Activated CD4-positive, alpha-beta T cell treated with anti-CD3 and anti-CD28 coated beads, Interleukin-2, amount 10 ng/mL, durations not matched to agents 24 days and 14 days (primary cell): Measurements from ENCODE around the gene UQCC5. TPM values are rescaled to one million over a fixed set of nuclear protein-coding genes. Genes with fewer than 3 reads are reported as not detected.
"Not testable (repeated sequence)": the region's sequence is repeated elsewhere in the genome, so short reads cannot be mapped to it uniquely, and the experiment has no call there.

Source experiments
- DNase-seq: peaks from one replicate; pipeline ENCODE4 v3.0.0; 2022
- H3K27ac Mint-ChIP-seq: one replicate; pipeline ENCODE4 v1.8.0; 2022; ENCODE audit warnings: mild to moderate bottlenecking, mixed read lengths
- H3K27me3 Mint-ChIP-seq: one replicate; pipeline ENCODE4 v1.8.0; 2022; ENCODE audit warnings: mixed read lengths
- H3K36me3 Mint-ChIP-seq: one replicate; pipeline ENCODE4 v1.8.0; 2022; ENCODE audit warnings: low read depth, mild to moderate bottlenecking, mixed read lengths
- H3K4me1 Mint-ChIP-seq: one replicate; pipeline ENCODE4 v1.8.0; 2021; ENCODE audit warnings: mixed read lengths
- H3K4me3 Mint-ChIP-seq: one replicate; pipeline ENCODE4 v1.8.0; 2022; ENCODE audit warnings: mild to moderate bottlenecking, moderate library complexity, mixed read lengths
- H3K9me3 Mint-ChIP-seq: one replicate; pipeline ENCODE4 v1.8.0; 2021; ENCODE audit warnings: mixed read lengths
- intact Hi-C: fragments of 100-400 bp; cut with micrococcal nuclease; formaldehyde crosslinking; loops from one replicate; pipeline ENCODE4 v1.15.1; 2023
- total RNA-seq: library from RNA; stranded (reverse); gene quantifications from 2 replicates; pipeline ENCODE4 v1.2.3, GENCODE V29; 2022

The UQCC5 gene
- total RNA-seq, 1 donor from 2014 or later, result 13.8 TPM

DNA sequence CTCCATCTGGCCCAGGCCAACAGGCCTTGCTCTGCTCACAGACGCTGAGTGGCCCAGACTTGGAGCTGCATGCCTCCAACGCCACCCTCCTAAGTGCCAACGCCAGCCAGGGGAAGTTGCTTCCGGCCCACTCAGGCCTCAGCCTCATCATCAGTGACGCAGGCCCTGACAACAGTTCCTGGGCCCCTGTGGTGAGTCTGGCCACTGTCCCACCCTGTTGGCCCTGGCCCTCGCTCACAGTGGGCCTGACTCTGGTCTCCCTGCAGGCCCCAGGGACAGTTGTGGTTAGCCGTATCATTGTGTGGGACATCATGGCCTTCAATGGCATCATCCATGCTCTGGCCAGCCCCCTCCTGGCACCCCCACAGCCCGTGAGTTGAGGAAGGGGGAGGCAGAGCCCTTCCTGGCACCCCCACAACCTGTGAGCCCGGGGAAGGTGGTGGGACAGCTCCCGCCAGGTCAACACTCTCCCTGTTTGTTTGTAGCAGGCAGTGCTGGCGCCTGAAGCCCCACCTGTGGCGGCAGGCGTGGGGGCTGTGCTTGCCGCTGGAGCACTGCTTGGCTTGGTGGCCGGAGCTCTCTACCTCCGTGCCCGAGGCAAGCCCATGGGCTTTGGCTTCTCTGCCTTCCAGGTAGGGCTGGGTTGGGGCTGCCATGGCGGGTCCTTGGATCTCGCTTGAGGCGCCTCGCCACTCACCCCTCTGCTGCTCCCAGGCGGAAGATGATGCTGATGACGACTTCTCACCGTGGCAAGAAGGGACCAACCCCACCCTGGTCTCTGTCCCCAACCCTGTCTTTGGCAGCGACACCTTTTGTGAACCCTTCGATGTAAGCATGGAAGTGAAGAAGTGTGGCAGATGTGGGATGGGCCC, 12.8 kb upstream of the UQCC5 start:
- H3K27me3 Mint-ChIP-seq, result no peaks in the 10 kb centered on the region
- no peaks in the 10 kb centered on the region for H3K4me1 Mint-ChIP-seq
- no peak for DNase-seq
- H3K36me3 Mint-ChIP-seq, result no peaks in the 10 kb centered on the region
- no peak overlapping the region for H3K4me3 Mint-ChIP-seq
- no peaks in the 10 kb centered on the region for H3K9me3 Mint-ChIP-seq
- H3K27ac Mint-ChIP-seq, result no peak overlapping the region
- intact Hi-C loops, result no loop called here

DNA sequence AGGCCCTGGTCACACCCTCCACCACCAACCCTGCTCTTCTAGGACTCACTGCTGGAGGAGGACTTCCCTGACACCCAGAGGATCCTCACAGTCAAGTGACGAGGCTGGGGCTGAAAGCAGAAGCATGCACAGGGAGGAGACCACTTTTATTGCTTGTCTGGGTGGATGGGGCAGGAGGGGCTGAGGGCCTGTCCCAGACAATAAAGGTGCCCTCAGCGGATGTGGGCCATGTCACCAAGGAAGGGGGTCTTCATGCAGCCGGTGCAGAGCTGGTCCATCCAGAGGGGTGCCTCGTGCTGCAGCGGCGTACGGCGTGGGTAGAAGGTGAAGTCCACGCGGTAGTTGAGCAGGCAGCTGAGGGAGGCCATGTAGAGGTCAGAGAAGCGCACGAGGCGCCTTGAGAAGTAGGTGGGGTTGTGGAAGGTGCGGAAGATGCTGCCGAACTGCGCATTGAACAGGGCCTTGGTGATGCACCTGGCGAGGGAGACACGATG, 12.1 kb upstream of the UQCC5 start:
- intact Hi-C loops, result no loop called here
- peaks cover 2% of the 10 kb centered on the region for H3K36me3 Mint-ChIP-seq
- H3K9me3 Mint-ChIP-seq, result no peaks in the 10 kb centered on the region
- no peaks in the 10 kb centered on the region for H3K27me3 Mint-ChIP-seq
- no peak overlapping the region for H3K4me3 Mint-ChIP-seq
- DNase-seq, result no peak
- no peak overlapping the region for H3K27ac Mint-ChIP-seq
- H3K4me1 Mint-ChIP-seq, result no peaks in the 10 kb centered on the region

DNA sequence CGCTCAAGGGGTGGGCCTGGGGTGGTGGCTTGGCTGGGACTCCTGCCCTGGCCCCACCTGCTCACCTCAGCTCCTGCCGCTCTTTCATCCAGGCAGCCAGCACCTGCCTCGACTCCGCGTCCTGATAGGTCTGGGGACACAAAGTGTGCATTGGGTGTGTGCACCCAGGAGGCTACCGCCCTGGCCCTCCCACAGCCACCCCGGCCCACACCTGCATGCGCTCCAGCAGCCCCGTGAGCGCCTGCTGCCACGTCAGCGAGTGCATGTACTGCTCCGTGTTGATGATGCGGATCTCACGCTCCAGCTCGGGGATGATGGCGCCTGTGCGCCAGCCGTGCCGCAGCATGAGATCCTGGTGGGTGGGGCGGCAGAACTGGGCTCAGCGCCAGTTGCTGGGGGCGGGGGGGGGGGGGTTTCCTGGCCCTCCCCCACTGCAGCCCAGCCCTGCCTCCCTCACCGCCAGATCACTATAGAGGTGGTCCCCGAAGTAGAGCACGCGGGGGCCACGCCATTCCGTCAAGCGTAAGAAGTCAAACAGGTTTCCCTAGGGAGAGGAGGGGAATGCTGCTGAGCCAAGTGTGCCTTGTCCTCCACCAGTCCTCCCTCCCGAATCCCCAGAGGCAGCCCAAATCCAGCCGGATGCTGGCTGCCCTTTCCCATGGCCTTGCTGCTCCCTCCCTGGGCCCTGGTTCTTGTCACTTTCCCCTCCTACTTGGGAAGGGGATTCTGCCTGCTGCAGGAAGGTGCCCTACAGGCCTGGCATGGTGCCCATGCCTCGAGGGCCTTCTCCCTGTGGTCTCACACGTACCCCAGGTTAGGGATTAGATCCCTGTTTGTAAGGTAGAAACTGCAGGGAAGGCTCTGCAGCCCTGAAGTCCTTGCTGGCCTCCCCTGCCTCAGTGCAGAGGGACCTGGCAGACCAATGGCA, 11.4 kb upstream of the UQCC5 start:
- Mint-ChIP-seq H3K27me3 (no peaks in the 10 kb centered on the region), H3K4me1 (no peaks in the 10 kb centered on the region), H3K9me3 (no peaks in the 10 kb centered on the region), H3K4me3 (no peak overlapping the region), H3K27ac (no peak overlapping the region), H3K36me3 (peaks cover 2% of the 10 kb centered on the region)
- intact Hi-C loops, result no loop called here
- no peak for DNase-seq

DNA sequence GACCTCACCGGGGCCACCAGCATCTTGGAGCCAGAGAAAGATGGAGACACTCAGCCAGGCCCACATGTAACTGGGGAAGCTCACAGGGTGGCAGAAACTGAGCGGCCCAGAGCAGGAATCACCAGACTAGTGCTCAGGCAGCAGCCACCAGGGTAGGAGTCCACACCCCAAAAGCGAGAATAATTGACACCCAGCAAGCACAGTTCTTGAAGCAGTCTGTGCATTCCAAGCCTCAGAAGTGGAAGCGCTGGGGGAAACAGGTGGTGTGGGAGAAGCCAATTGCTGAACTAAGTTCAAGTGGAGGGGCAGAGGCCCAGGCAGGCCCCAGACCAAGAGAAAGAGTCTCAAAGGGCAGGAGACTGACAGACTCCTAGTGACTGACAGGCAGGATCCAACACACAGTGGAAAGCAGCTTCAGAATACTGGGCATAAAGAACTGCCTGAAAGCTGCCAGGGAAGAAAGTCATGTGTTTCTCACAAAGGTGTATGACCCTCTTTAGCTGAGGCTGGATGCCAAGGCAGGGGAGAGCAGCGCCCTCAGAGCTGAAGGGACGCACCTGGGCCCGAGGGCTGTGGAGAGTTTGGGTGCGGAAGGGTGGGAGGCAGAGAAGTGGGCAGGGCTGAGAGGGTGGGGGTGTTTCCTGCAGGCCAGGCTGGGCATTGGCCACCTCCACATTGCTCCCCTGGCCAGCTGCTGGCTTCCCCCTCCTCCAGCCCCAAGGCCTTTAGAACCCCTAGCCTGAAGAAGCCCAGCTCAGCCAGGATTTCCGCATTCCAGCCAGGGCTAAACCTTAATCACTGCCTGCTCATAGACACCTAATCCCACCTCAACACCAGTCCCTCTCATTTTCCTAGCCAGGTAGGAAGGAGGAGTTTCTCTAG, 10.5 kb upstream of the UQCC5 start:
- no peak for DNase-seq
- intact Hi-C loops, result no loop called here
- H3K9me3 Mint-ChIP-seq, result no peaks in the 10 kb centered on the region
- H3K4me3 Mint-ChIP-seq, result no peak overlapping the region
- H3K27ac Mint-ChIP-seq, result no peak overlapping the region
- no peaks in the 10 kb centered on the region for H3K4me1 Mint-ChIP-seq
- H3K36me3 Mint-ChIP-seq, result peaks cover 2% of the 10 kb centered on the region
- no peaks in the 10 kb centered on the region for H3K27me3 Mint-ChIP-seq

DNA sequence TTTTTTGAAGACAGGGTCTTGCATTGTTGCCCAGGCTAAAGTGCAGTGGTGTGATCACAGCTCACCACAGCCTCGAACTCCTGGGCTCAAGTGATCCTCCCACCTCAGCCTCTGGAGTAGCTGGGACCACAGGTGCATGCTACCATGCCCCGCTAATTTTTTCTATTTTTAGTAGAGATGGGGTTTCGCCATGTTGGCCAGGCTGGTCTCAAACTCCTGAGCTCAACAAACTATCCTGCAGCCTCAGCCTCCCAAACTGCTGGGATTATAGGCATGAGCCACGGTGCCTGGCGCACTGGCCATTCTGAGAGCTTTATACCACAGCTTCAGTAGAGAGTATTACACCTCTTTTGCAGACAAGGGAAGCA, 9.8 kb upstream of the UQCC5 start:
- not testable (repeated sequence) for H3K4me3 Mint-ChIP-seq

DNA sequence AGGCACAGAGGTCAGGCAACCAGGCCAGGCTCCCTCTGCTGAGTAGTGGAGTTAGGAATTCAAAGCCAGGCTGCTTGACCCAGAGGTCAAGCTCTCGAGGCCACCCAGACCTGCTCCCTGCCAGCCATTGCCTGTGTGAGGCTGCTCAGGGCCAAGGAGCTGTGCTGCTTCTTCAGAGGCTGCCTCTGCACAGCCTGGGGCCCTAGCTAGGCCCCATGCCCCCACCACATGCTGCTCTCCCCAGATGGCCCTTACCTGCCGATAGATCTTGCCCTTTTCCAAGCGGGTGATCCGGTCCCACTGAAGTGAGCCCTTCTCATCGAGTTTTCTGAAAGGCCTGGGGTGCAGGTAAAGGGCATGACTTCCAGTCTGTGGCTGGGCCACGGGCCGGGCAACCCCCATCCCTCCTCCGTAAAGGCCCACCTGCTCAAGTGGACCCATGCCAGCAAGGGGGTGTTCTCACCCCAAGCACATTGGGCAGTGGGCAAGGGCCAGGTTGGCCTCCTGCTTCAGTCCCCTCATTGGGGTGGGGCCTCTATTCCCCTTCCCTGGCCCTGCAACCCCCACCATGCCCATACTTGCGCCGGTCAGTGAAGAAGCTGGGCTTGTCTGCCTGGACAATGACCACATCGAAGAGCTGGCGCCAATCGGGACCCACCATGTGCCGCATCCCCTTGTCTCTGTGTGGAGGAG, 9.2 kb upstream of the UQCC5 start:
- Mint-ChIP-seq H3K4me1 (peaks cover 1% of the 10 kb centered on the region), H3K27me3 (no peaks in the 10 kb centered on the region), H3K27ac (no peak overlapping the region), H3K9me3 (no peaks in the 10 kb centered on the region), H3K4me3 (no peak overlapping the region), H3K36me3 (peaks cover 2% of the 10 kb centered on the region)
- intact Hi-C loops, result no loop called here
- DNase-seq, result no peak

More for the DNA sequence above, 9.8 kb upstream of the UQCC5 start:
- H3K9me3 Mint-ChIP-seq, DNase-seq, intact Hi-C loops, H3K36me3 Mint-ChIP-seq, H3K27me3 Mint-ChIP-seq, H3K27ac Mint-ChIP-seq, H3K4me1 Mint-ChIP-seq: not testable (repeated sequence)

DNA sequence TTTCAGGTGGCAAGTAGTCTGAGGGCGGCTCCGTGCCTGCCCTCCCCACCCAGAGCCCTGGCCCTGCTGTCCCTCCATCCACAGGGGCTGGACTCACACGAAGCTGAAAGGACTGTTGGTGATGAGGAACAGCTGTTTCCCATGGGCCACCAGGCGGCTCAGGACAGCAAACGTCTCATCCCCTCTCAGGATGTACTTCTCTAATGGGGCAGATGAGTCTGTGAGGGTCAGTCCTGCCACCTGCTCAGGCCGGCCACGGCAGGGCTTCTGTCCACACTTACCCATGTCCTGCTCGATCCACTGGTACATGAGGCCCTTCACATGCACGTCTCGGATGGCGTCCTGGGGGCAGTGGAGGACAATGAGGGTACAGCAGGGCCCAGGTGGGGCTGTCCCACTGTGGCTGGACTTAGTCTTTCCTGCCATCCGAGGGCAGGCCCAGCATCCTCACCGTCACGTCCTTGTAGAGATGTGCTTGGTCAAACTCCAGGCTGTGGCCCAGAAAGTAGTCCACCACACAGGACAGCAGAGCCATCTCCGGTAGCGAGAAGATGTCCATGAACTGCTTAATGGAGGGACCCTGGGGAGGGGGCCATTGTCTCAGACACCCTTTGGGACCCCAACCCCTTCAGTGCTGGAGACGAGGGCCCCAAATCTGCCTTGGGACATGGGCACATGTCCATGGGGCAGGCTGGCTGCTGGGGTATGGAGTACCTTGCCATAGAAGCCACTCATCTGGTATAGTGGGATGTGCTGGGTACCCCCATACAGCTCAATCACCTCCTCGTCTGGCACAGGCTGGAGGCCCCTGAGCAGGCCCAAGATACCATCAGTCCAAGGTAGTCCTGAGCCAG, 8.4 kb upstream of the UQCC5 start:
- DNase-seq, result no peak
- no peak overlapping the region for H3K27ac Mint-ChIP-seq

DNA sequence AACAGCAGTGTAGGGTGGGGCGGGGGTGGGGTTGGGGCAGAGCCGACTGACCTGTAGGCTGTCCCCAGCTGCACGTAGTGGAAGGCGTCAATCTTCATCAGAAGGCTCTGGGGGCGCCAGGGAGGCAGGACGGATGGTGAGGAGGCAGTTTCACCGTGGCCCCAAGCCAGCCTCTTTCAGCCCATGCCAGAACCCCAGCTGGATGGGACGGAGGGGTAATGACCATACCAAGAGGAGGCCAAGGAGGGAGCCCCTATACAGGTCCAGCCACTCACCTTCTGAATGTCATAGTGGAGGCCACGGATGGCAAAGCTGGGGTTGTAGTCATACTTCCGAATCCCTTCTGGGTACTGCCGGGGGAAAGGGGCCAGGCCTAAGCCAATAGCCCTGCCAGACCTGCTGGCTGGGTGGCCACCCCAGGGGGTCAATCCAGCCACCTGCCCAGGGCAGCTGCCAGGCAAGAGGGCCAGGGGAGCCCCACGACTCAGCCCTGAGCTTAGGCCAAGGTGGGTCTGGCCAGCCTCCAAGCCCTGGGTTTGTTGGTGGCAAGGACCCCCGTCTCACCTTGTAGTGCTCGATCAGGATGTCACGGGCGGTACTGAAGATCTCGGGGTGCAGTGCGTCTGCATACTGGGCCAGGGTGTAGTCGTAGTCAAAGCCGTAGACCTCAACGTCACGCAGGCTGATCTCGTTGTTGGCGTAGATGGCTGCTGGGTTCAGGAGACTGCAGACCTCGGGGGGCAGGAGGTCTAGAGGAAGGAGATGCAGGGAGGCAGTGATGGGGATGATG, 7.6 kb upstream of the UQCC5 start:
- Mint-ChIP-seq H3K36me3 (peaks cover 2% of the 10 kb centered on the region), H3K4me3 (no peak overlapping the region)
- DNase-seq, result no peak

More for the DNA sequence above, 8.4 kb upstream of the UQCC5 start:
- intact Hi-C loops, result no loop called here
- H3K27me3 Mint-ChIP-seq, result no peaks in the 10 kb centered on the region
- H3K36me3 Mint-ChIP-seq, result peaks cover 2% of the 10 kb centered on the region
- H3K4me3 Mint-ChIP-seq, result no peak overlapping the region
- peaks cover 6% of the 10 kb centered on the region for H3K4me1 Mint-ChIP-seq
- H3K9me3 Mint-ChIP-seq, result no peaks in the 10 kb centered on the region

DNA sequence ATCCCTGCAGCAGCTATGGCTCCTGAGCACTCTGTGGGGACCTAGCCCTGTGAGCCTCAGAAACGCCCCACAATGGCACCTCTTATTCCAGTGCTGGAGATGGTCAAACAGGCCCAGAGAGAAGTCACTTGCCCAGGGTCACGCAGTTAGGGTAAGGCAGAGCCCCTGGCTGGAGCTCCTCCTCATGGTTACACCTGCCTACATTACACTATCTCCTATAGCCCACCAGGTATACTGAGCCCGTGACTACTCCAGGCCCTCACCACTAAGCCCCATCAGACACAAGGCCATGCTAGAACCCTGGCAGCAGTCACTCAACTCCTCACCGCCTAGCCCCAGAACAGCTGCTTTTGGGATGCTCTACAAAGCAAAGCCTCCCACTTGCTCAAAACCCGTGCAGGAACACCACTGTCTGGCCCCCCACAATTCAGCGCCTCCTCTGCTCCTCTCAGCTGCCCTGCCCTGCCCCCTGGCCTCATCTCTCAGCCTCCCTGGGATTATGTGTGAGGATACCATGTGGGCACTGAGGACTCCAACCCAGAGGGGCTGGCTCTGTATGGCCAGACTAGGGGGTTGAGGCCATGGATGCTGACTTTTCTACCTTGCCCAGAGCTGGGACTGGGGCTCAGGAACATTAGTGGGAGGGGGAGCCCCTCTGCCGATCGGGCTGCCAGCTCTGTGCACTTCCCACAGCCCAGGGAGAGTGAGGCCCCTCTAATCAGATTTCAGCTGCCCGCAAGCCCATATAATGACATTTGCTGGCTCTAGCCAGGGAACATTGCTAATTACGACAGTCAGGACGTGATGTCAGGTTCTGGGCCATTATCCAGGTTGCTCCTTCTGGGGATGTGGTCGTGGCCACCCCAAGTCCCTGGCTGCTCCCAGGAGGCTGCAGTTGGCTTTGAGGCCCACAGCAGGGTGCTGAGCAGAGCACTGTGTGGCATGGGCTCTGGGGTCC, 6.8 kb upstream of the UQCC5 start:
- intact Hi-C loops, result loop anchor here (10.0 kb wide), 2 partner anchors 335 to 365 kb away; partner anchors contain the start of genes ALAS1 and STIMATE
- H3K27me3 Mint-ChIP-seq, result no peaks in the 10 kb centered on the region
- no peak overlapping the region for H3K27ac Mint-ChIP-seq
- no peaks in the 10 kb centered on the region for H3K9me3 Mint-ChIP-seq
- peaks cover 8% of the 10 kb centered on the region for H3K4me1 Mint-ChIP-seq
- H3K4me3 Mint-ChIP-seq, result no peak overlapping the region
- peaks cover 2% of the 10 kb centered on the region for H3K36me3 Mint-ChIP-seq
- DNase-seq, result no peak

More for the DNA sequence above, 7.6 kb upstream of the UQCC5 start:
- H3K4me1 Mint-ChIP-seq, result peaks cover 6% of the 10 kb centered on the region
- no peaks in the 10 kb centered on the region for H3K9me3 Mint-ChIP-seq
- H3K27ac Mint-ChIP-seq, result no peak overlapping the region
- no peaks in the 10 kb centered on the region for H3K27me3 Mint-ChIP-seq
- intact Hi-C loops, result no loop called here

DNA sequence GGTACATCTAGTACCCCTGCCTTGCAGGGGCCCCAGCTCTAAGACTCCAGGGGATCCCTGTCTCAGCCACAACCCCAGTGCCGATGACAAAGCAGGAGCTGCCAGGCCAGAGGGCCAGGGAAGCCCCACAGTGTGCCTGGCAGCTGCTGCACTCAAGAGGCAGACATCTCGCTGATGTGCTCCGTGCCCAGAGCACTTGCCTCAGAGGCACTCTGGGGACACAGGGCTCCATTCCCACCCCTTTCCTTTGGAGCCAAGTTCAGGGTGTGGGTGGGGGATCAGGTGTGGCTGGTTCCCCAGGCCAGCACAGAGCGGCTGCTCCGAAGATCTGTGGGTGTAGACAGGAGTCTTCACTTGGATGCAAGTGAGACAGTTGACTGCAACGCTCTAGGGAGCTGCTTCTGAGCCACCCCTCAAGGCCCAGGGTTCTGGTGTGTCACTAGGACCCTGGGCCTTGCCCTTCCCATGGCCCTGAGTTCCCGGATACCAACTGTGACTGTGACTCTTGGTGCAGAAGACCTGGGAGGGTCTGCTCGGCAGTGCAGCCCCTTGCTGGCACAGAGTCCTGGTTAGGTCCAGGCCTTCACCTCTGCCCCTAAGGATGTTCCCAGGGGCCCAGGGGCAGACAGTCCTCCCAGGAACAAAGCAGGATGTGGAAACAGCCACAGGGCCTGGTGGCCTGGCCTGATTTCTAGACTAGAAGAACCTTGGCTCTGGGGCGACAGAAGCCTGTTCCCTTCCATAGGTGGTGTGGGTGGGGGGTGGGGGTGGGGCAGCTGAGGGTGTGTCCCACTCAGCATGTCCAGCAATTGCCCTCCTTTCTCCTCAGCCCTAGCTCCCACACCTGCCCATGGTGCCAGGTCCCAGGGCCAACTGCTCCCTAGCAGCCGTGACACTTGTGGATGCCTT, 5.2 kb upstream of the UQCC5 start:
- intact Hi-C loops, result loop anchor here (10.0 kb wide), 2 partner anchors 336 to 364 kb away; partner anchors contain the start of genes ALAS1 and STIMATE
- H3K36me3 Mint-ChIP-seq, result peaks cover 2% of the 10 kb centered on the region
- H3K4me1 Mint-ChIP-seq, result peaks cover 10% of the 10 kb centered on the region
- H3K27me3 Mint-ChIP-seq, result no peaks in the 10 kb centered on the region
- no peak overlapping the region for H3K27ac Mint-ChIP-seq
- no peak overlapping the region for H3K4me3 Mint-ChIP-seq
- no peaks in the 10 kb centered on the region for H3K9me3 Mint-ChIP-seq
- DNase-seq, result no peak
